ENCODE data around the gene SH3GL1. TPM values are rescaled to one million over a fixed set of nuclear protein-coding genes. Genes with fewer than 3 reads are reported as not detected.

The SH3GL1 gene
- total and polyA plus RNA-seq, 2 experiments from 2014 or later: 73.1 to 89.5 TPM

- no peaks in the 10 kb centered on the region for H3K36me3 ChIP-seq (ENCODE audit: insufficient read depth)
- Mint-ChIP-seq H3K36me3 (ENCODE audit: low read depth) (peaks cover 12% of the 10 kb centered on the region), H3K9me3 (no peaks in the 10 kb centered on the region), H3K4me1 (peaks cover 18% of the 10 kb centered on the region), H3K27ac (peak overlapping the region; percentile 96), H3K4me3 (peak overlapping the region; percentile 82), H3K27me3 (ENCODE audit: insufficient read depth, low read depth, poor library complexity) (peaks cover 30% of the 10 kb centered on the region)
- peak overlapping the region; percentile 91; the same call in 1 of the 2 replicates for H3K27ac ChIP-seq (ENCODE audit: low read depth)
- H3K4me3 ChIP-seq: peak overlapping the region; percentile 77
- DNase-seq (ENCODE audit: low spot score) (no peak), ATAC-seq (peak; percentile 15)
- H3K4me1 ChIP-seq (ENCODE audit: insufficient read depth): peaks cover 3% of the 10 kb centered on the region; the same call in 1 of the 2 replicates
- peaks cover 6% of the 10 kb centered on the region; the same call in 1 of the 2 replicates for H3F3A ChIP-seq (replicated peaks; ENCODE audit: low read depth)
- H4K20me1 ChIP-seq (replicated peaks; ENCODE audit: insufficient read depth): no peaks in the 10 kb centered on the region; the same call in 1 of the 2 replicates
- H2AFZ ChIP-seq: peak overlapping the region; percentile 91
- peak overlapping the region; percentile 95 for H3K4me2 ChIP-seq
- no peaks in the 10 kb centered on the region for H3K9me2 ChIP-seq (ENCODE audit: insufficient read depth)
- TF ChIP-seq, protein P1, sequence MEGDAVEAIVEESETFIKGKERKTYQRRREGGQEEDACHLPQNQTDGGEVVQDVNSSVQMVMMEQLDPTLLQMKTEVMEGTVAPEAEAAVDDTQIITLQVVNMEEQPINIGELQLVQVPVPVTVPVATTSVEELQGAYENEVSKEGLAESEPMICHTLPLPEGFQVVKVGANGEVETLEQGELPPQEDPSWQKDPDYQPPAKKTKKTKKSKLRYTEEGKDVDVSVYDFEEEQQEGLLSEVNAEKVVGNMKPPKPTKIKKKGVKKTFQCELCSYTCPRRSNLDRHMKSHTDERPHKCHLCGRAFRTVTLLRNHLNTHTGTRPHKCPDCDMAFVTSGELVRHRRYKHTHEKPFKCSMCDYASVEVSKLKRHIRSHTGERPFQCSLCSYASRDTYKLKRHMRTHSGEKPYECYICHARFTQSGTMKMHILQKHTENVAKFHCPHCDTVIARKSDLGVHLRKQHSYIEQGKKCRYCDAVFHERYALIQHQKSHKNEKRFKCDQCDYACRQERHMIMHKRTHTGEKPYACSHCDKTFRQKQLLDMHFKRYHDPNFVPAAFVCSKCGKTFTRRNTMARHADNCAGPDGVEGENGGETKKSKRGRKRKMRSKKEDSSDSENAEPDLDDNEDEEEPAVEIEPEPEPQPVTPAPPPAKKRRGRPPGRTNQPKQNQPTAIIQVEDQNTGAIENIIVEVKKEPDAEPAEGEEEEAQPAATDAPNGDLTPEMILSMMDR (conservative IDR thresholded peaks at IDR 0.05; ENCODE audit: low read depth in 2 of 2): 0 out of 4 replicates have a peak, but pooled peaks of 1 of the 2 experiments have one; percentile 7
- TF ChIP-seq NANOG (IDR thresholded peaks at IDR 0.05; ENCODE audit: borderline replicate concordance) (no peak), REST (IDR thresholded peaks at IDR 0.05; ENCODE audit: unreplicated experiment) (no peak), EZH2 (IDR thresholded peaks at IDR 0.05; ENCODE audit: low read depth, unreplicated experiment) (no peak), CREB1 (CRISPR knock-in tag; IDR thresholded peaks at IDR 0.05; ENCODE audit: low read depth) (no peak), ZNF331 (CRISPR knock-in tag; IDR thresholded peaks at IDR 0.05; ENCODE audit: low read depth) (no peak), EZH2phosphoT487 (IDR thresholded peaks at IDR 0.05; ENCODE audit: unreplicated experiment) (no peak)
- TF ChIP-seq, protein P2, sequence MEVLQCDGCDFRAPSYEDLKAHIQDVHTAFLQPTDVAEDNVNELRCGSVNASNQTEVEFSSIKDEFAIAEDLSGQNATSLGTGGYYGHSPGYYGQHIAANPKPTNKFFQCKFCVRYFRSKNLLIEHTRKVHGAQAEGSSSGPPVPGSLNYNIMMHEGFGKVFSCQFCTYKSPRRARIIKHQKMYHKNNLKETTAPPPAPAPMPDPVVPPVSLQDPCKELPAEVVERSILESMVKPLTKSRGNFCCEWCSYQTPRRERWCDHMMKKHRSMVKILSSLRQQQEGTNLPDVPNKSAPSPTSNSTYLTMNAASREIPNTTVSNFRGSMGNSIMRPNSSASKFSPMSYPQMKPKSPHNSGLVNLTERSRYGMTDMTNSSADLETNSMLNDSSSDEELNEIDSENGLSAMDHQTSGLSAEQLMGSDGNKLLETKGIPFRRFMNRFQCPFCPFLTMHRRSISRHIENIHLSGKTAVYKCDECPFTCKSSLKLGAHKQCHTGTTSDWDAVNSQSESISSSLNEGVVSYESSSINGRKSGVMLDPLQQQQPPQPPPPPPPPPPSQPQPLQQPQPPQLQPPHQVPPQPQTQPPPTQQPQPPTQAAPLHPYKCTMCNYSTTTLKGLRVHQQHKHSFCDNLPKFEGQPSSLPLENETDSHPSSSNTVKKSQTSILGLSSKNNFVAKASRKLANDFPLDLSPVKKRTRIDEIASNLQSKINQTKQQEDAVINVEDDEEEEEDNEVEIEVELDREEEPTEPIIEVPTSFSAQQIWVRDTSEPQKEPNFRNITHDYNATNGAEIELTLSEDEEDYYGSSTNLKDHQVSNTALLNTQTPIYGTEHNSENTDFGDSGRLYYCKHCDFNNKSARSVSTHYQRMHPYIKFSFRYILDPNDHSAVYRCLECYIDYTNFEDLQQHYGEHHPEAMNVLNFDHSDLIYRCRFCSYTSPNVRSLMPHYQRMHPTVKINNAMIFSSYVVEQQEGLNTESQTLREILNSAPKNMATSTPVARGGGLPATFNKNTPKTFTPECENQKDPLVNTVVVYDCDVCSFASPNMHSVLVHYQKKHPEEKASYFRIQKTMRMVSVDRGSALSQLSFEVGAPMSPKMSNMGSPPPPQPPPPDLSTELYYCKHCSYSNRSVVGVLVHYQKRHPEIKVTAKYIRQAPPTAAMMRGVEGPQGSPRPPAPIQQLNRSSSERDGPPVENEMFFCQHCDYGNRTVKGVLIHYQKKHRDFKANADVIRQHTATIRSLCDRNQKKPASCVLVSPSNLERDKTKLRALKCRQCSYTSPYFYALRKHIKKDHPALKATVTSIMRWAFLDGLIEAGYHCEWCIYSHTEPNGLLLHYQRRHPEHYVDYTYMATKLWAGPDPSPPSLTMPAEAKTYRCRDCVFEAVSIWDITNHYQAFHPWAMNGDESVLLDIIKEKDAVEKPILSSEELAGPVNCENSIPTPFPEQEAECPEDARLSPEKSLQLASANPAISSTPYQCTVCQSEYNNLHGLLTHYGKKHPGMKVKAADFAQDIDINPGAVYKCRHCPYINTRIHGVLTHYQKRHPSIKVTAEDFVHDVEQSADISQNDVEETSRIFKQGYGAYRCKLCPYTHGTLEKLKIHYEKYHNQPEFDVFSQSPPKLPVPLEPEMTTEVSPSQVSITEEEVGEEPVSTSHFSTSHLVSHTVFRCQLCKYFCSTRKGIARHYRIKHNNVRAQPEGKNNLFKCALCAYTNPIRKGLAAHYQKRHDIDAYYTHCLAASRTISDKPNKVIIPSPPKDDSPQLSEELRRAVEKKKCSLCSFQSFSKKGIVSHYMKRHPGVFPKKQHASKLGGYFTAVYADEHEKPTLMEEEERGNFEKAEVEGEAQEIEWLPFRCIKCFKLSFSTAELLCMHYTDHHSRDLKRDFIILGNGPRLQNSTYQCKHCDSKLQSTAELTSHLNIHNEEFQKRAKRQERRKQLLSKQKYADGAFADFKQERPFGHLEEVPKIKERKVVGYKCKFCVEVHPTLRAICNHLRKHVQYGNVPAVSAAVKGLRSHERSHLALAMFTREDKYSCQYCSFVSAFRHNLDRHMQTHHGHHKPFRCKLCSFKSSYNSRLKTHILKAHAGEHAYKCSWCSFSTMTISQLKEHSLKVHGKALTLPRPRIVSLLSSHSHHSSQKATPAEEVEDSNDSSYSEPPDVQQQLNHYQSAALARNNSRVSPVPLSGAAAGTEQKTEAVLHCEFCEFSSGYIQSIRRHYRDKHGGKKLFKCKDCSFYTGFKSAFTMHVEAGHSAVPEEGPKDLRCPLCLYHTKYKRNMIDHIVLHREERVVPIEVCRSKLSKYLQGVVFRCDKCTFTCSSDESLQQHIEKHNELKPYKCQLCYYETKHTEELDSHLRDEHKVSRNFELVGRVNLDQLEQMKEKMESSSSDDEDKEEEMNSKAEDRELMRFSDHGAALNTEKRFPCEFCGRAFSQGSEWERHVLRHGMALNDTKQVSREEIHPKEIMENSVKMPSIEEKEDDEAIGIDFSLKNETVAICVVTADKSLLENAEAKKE (CRISPR knock-in tag; IDR thresholded peaks at IDR 0.05): no peak
- TF ChIP-seq, protein P3, sequence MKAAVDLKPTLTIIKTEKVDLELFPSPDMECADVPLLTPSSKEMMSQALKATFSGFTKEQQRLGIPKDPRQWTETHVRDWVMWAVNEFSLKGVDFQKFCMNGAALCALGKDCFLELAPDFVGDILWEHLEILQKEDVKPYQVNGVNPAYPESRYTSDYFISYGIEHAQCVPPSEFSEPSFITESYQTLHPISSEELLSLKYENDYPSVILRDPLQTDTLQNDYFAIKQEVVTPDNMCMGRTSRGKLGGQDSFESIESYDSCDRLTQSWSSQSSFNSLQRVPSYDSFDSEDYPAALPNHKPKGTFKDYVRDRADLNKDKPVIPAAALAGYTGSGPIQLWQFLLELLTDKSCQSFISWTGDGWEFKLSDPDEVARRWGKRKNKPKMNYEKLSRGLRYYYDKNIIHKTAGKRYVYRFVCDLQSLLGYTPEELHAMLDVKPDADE (IDR thresholded peaks at IDR 0.05): no peak
- no peaks in the 10 kb centered on the region for H3K79me2 ChIP-seq (replicated peaks; ENCODE audit: insufficient read depth)
- no peaks in the 10 kb centered on the region for H3K27me3 ChIP-seq (ENCODE audit: insufficient read depth)
These were observed 72.5 kb downstream of the SH3GL1 start for GRCh38 chr19:4327877-4328242.
